K562 (cell line): ENCODE measurements around the gene ZC3HAV1L. TPM values are rescaled to one million over a fixed set of nuclear protein-coding genes. Genes with fewer than 3 reads are reported as not detected.

Experiments used
- ATAC-seq: fragments of 200-7000 bp; cut with Tn5 transposase; 3 replicates; pipeline ENCODE4 v1.9.1; 2020; ENCODE audit warnings: moderate library complexity
- BruUV-seq: library from RNA; stranded (reverse); fragments of 400-500 nt; replicated peaks from 2 replicates; lab custom pipeline; 2021; lab: Mats Ljungman, UMichigan
- CTCF ChIA-PET: fragments of 300-600 bp; formaldehyde crosslinking; extraction: SDS; loops from one replicate; lab custom pipeline; 2021; ENCODE audit warnings: low intra/inter-chr PET ratio; lab: Yijun Ruan, JAX
- POLR2A ChIA-PET: fragments of 300-600, 350-650 bp; sonication (Branson Sonifier 250); formaldehyde crosslinking; extraction: SDS; loops from one replicate; lab custom pipeline; 2021; ENCODE audit warnings: antibody characterized with exemption, inconsistent platforms; lab: Yijun Ruan, JAX
- DNase-seq, 4 experiments: peaks; one replicate each; pipeline versions ENCODE4 v3.0.0 to v3.0.0-alpha.2; 2011 to 2018; ENCODE audit warnings: low spot score in 3 of 4, mixed read lengths in 3 of 4; ENCODE audit errors: extremely low read depth in 1 of 4
- FAIRE-seq: peaks from 2 replicates; lab custom pipeline; 2011; peaks lifted over from hg19 to GRCh38; lab: Jason Lieb, UNC
- H2AFZ ChIP-seq: 2 replicates; pipeline ENCODE4 v1.6.0; 2011; ENCODE audit warnings: low read depth, low read length, control low read depth, inconsistent platforms
- H3K27ac ChIP-seq: fragments of 200-600 bp; 3 replicates; pipeline ENCODE4 v1.8.0; 2011; ENCODE audit warnings: low read depth, mild to moderate bottlenecking, control low read depth, inconsistent platforms, low read length, moderate library complexity, mixed read lengths; ENCODE audit errors: extremely low read depth
- H3K27me3 ChIP-seq, 2 experiments: fragments of 300-600 bp in 1 of 2; 2 replicates in 1 of 2; 3 replicates in 1 of 2; pipeline versions ENCODE4 v1.6.0 to v1.8.0; 2011; ENCODE audit warnings: inconsistent platforms in 2 of 2, low read length in 2 of 2, mild to moderate bottlenecking in 1 of 2, mixed read lengths in 1 of 2, moderate library complexity in 1 of 2; ENCODE audit not compliant: control insufficient read depth in 2 of 2, insufficient read depth in 2 of 2
- H3K36me3 ChIP-seq: fragments of 300-600 bp; 3 replicates; pipeline ENCODE4 v1.8.0; 2011; ENCODE audit warnings: mild to moderate bottlenecking, low read length, inconsistent platforms; ENCODE audit not compliant: control insufficient read depth, insufficient read depth
- H3K4me1 ChIP-seq, 2 experiments: fragments of 200-600 bp in 1 of 2; replicated peaks in 1 of 2; 2 replicates in 1 of 2; 3 replicates in 1 of 2; pipeline versions ENCODE4 v1.5.1 to v1.8.0; 2011; ENCODE audit warnings: inconsistent platforms in 2 of 2, low read length in 2 of 2, mild to moderate bottlenecking in 1 of 2, mixed read lengths in 1 of 2, moderate library complexity in 1 of 2; ENCODE audit not compliant: control insufficient read depth in 2 of 2, insufficient read depth in 2 of 2
- H3K4me2 ChIP-seq: 2 replicates; pipeline ENCODE4 v1.6.1; 2011; ENCODE audit warnings: low read length, control low read depth, inconsistent platforms, mixed read lengths; ENCODE audit not compliant: insufficient read depth
- H3K4me3 ChIP-seq: fragments of 200-600 bp; sonication (generic), shearing (Covaris generic); 2 replicates; pipeline ENCODE4 v1.5.1; 2016; ENCODE audit warnings: control low read depth, inconsistent platforms
- H3K79me2 ChIP-seq: fragments of 200-600 bp; 3 replicates; pipeline ENCODE4 v1.8.0; 2011; ENCODE audit warnings: low read length, inconsistent platforms; ENCODE audit not compliant: control insufficient read depth, insufficient read depth
- H3K9ac ChIP-seq, 2 experiments: 2 replicates each; pipeline versions ENCODE4 v1.6.0 to v1.6.1; 2011; ENCODE audit warnings: low read depth in 2 of 2, low read length in 2 of 2, control low read depth in 1 of 2, inconsistent platforms in 1 of 2, mild to moderate bottlenecking in 1 of 2, mixed read lengths in 1 of 2; ENCODE audit not compliant: insufficient read depth in 1 of 2
- H3K9me1 ChIP-seq: one replicate; pipeline ENCODE4 v1.6.0; 2011; ENCODE audit warnings: inconsistent platforms, mild to moderate bottlenecking, low read length, moderate library complexity; ENCODE audit not compliant: control insufficient read depth, insufficient read depth
- H3K9me3 ChIP-seq: replicated peaks from 2 replicates; pipeline ENCODE4 v1.5.1; 2011; ENCODE audit warnings: low read depth, low read length, inconsistent platforms; ENCODE audit not compliant: control insufficient read depth, insufficient read depth
- H4K20me1 ChIP-seq: replicated peaks from 2 replicates; pipeline ENCODE4 v1.6.1; 2011; ENCODE audit warnings: low read length, inconsistent platforms, mixed read lengths; ENCODE audit not compliant: control insufficient read depth, insufficient read depth
- ATF4 ChIP-seq: fragments of 450-650 bp; formaldehyde crosslinking; IDR thresholded peaks from 2 replicates; pipeline ENCODE4 v1.4.0; 2022; ENCODE audit warnings: mild to moderate bottlenecking, moderate library complexity
- IRF9 ChIP-seq: fragments of 450-650 bp; IDR thresholded peaks from 2 replicates; pipeline ENCODE4 v1.6.1; 2016; ENCODE audit warnings: missing biosample characterization, missing genetic modification characterization
- PPARD ChIP-seq: fragments of 250-450 bp; sonication (Bioruptor Pico); IDR thresholded peaks from 2 replicates; pipeline ENCODE4 v1.8.0; 2022; ENCODE audit warnings: inconsistent platforms, mild to moderate bottlenecking, moderate library complexity
- PTTG1 ChIP-seq: fragments of 450-650 bp; IDR thresholded peaks from 2 replicates; pipeline ENCODE4 v1.6.1; 2016; ENCODE audit warnings: low read depth, mild to moderate bottlenecking, missing genetic modification characterization, missing compliant biosample characterization
- SPI1 ChIP-seq: IDR thresholded peaks from 2 replicates; pipeline ENCODE4 v1.6.1; 2011; ENCODE audit warnings: low read depth, low read length, control low read depth, borderline replicate concordance
- TCF15 ChIP-seq: fragments of 250-450 bp; sonication (Bioruptor Pico); IDR thresholded peaks from 2 replicates; pipeline ENCODE4 v1.8.0; 2022; ENCODE audit warnings: moderate library complexity, mild to moderate bottlenecking, inconsistent platforms
- ZKSCAN1 ChIP-seq: fragments of 150-350 bp; IDR thresholded peaks from 2 replicates; pipeline ENCODE4 v1.6.1; 2016; ENCODE audit warnings: low read depth, low read length
- ZNF217 ChIP-seq: sonication (generic); formaldehyde crosslinking; IDR thresholded peaks from 2 replicates; pipeline ENCODE4 v1.8.0; 2022; ENCODE audit warnings: mild to moderate bottlenecking, missing genetic modification reagents
- ZNF277 ChIP-seq: fragments of 250-450 bp; sonication (Bioruptor Pico); IDR thresholded peaks from 2 replicates; pipeline ENCODE4 v1.8.0; 2022; ENCODE audit warnings: inconsistent platforms, mild to moderate bottlenecking, moderate library complexity, borderline replicate concordance
- ZNF518B ChIP-seq: fragments of 250-450 bp; sonication (Bioruptor Pico); IDR thresholded peaks from 2 replicates; pipeline ENCODE4 v1.5.0; 2021; ENCODE audit warnings: mild to moderate bottlenecking, moderate library complexity
- WGBS: fragments of 100-300 bp; shearing (Covaris generic); methylation state at CpG from one replicate; pipeline ENCODE4 v1.1.6; 2016; ENCODE audit warnings: low coverage, mixed read lengths; ENCODE audit not compliant: insufficient coverage; ENCODE audit errors: missing lambda C conversion rate; 5-methylcytosine and 5-hydroxymethylcytosine counted together
- in situ Hi-C: fragments of 300-500 bp; cut with MboI; formaldehyde crosslinking; loops from 4 replicates; pipeline ENCODE4 v1.15.0; 2018; ENCODE audit warnings: inconsistent platforms, mixed read lengths
- intact Hi-C: fragments of 100-400 bp; cut with micrococcal nuclease; formaldehyde crosslinking; loops from 2 replicates; pipeline ENCODE4 v1.14.2; 2022
- polyA plus RNA-seq, 8 experiments: library from polyadenylated mRNA; depleted of rRNA in 4 of 8; stranded (reverse) in 5 of 8; unstranded in 3 of 8; fragments of >200 nt; fragmentation: Nextera tagmentation in 2 of 8; fragmentation: Illumina TruSeq in 1 of 8; extraction: Ambion mirVana in 2 of 8; extraction: Trizol in 1 of 8; gene quantifications; 2 replicates each; pipeline versions ENCODE4 v1.2.1 to v1.2.3, GENCODE V29; 2011 to 2014; ENCODE audit warnings: inconsistent platforms in 1 of 8, missing spikeins in 1 of 8
- total RNA-seq, 7 experiments: library from RNA; depleted of rRNA in 6 of 7; stranded (reverse); fragments of >200 nt in 6 of 7; fragmentation: Illumina TruSeq in 2 of 7; extraction: Trizol in 2 of 7; gene quantifications; 2 replicates each; pipeline versions ENCODE4 v1.2.1 to v1.2.3, GENCODE V29; 2011 to 2021; ENCODE audit warnings: low replicate concordance in 1 of 7

Gene ZC3HAV1L
- total and polyA plus RNA-seq, 9 of the 15 experiments (the other 6 are each of a cell fraction or from before 2014, with no cell fraction given), result not detected

GRCh38 chr7:139046143-139046542 lies 10.3 kb upstream of the ZC3HAV1L start:
- intact Hi-C loops, result no loop called here

More at GRCh38 chr7:139046143-139046542, 10.3 kb upstream of the ZC3HAV1L start:
- DNase-seq, result no peak
- CTCF ChIA-PET, result no interaction called here
- in situ Hi-C loops, result no loop called here
- 93% methylated on average over 6 of the region's 6 CpGs for WGBS
- no peak overlapping the region for H3K9ac ChIP-seq
- no peaks in the 10 kb centered on the region for H3K79me2 ChIP-seq
- TF ChIP-seq ZNF277 (CRISPR knock-in tag) (no peak), PPARD (CRISPR knock-in tag) (no peak), PTTG1 (tag) (no peak), IRF9 (tag) (no peak), ZNF518B (CRISPR knock-in tag) (no peak), SPI1 (no peak), ATF4 (CRISPR knock-in tag) (no peak), ZNF217 (CRISPR knock-in tag) (no peak), TCF15 (no peak), ZKSCAN1 (no peak)
- TF ChIP-seq, all 486 proteins: peak for 0
- Histone ChIP-seq H3K9me1 (no peaks in the 10 kb centered on the region), H3K27ac (no peak overlapping the region), H3K4me3 (no peak overlapping the region), H3K27me3 (no peaks in the 10 kb centered on the region), H3K4me2 (no peak overlapping the region), H2AFZ (no peak overlapping the region), H3K36me3 (peaks cover 56% of the 10 kb centered on the region), H3K9me3 (no peaks in the 10 kb centered on the region), H4K20me1 (no peaks in the 10 kb centered on the region), H3K4me1 (peaks cover 7 to 27% of the 10 kb centered on the region in 2 experiments)
- FAIRE-seq, result no peak
- BruUV-seq, result no TSS peak
- POLR2A ChIA-PET, result interaction anchor here (0.5 to 1.5 kb wide), 5 partner anchors 8 to 22 kb away, joined by 3 to 6 read pairs (median 4); no protein-coding TSS in a partner anchor
- ATAC-seq, result no peak
